Measurements from ENCODE around the gene CALML3.

CALML3 gene

GRCh38 chr10:5490698-5491464 lies 33.9 kb upstream of the CALML3 start:
- in situ Hi-C loops (cut with MboI; ENCODE audit: low sequenced_read_pairs) = no loop called here

- in situ Hi-C loops (cut with MboI; ENCODE audit: low sequenced_read_pairs) = no loop called here
Observed at GRCh38 chr10:5491477-5491876, 33.3 kb upstream of the CALML3 start.

- in situ Hi-C loops (cut with MboI; ENCODE audit: low sequenced_read_pairs) = no loop called here
Observed at GRCh38 chr10:5492322-5492855, 32.4 kb upstream of the CALML3 start.

- in situ Hi-C loops (cut with MboI; ENCODE audit: low sequenced_read_pairs) = no loop called here
Observed at GRCh38 chr10:5492929-5493576, 31.7 kb upstream of the CALML3 start.

GRCh38 chr10:5493691-5494090 lies 31.1 kb upstream of the CALML3 start:
- in situ Hi-C loops (cut with MboI; ENCODE audit: low sequenced_read_pairs) = no loop called here

DNA sequence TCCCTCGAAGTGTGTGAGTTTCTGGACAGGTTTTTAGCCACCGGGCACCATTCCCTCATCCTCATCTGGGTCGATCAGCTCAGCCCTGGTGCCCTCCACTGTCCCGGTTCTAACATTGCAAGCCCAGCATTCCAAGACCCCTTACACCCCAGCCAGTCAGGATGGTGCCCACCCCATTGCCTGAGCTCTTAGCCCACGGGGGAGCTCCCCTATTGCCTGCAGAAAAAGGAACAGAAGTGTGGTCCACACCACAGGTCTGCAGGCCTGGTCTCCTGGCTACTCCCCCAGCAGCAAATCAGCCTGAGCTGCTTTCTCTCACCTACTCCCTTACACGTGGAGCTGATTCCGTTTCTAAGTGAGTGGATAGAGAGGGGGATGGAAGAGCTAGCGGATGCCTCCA lies 30.1 kb upstream of the CALML3 start:
- in situ Hi-C loops (cut with MboI; ENCODE audit: low sequenced_read_pairs) = no loop called here

DNA sequence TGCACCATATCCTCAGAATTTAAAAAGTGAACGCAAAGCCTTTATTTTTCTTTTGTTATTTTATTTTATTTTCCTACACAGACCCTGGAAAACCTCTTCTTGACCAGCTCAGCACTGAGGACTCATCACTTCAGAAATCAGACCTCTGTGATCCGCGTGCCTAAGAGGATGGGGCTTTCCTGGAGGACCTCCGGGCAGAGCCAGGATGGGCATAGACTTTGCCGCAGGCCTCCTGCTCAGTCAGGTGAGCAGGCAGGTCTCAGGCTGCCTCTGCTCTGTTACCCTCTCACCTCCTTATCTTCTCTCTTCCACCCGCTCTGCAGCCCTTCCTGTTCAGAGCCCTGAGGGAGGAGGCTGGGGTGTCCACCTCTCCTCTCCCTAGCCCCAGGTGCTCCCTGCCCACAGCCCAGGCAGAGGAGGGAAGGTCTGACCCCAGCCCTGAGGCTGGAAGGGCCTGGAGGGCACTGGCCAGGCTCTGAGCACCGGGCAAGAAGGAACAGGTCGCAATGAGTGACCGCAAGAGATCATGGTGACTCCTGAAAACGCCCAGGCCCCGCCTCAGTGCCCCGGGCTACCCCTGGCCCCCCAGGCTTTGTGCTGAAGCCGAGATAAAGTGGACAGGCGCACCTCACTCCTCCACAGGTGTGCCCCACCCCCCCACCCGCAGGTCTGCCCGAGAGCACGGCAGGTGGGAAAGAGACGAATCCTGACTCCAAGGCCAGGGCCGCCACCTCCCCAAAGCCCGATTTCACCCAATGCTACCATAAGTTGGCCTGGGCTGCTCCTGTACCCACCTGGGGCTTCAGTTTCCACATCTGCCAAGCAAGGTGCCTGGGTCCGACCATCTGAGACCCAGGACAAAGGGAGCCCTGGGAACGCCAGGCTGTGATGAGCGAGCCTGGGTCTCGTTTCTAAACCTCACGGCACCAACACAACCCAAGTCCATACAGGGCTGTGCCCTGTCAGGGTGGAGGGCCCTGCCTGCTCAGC lies 28.2 kb upstream of the CALML3 start:
- in situ Hi-C loops (cut with MboI; ENCODE audit: low sequenced_read_pairs) = no loop called here

DNA sequence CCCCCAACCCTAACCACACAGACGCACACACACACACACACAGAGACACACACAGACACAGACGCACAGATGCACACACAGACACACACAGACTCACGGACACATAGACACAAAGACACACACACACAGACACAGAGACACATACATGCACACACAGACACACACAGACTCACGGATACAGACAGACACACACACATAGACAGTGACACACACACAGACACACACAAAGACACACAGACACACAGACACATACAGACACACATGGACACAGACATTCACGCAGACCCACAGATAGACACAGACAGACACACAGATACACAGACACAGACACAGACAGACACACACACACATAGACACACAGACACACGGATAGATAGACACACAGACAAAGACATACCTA lies 27.5 kb upstream of the CALML3 start:
- in situ Hi-C loops (cut with MboI; ENCODE audit: low sequenced_read_pairs) = no loop called here

- in situ Hi-C loops (cut with MboI; ENCODE audit: low sequenced_read_pairs) = no loop called here
Observed at GRCh38 chr10:5497948-5498730, 26.6 kb upstream of the CALML3 start.

- in situ Hi-C loops (cut with MboI; ENCODE audit: low sequenced_read_pairs) = no loop called here
Observed at GRCh38 chr10:5498791-5499492, 25.8 kb upstream of the CALML3 start.

DNA sequence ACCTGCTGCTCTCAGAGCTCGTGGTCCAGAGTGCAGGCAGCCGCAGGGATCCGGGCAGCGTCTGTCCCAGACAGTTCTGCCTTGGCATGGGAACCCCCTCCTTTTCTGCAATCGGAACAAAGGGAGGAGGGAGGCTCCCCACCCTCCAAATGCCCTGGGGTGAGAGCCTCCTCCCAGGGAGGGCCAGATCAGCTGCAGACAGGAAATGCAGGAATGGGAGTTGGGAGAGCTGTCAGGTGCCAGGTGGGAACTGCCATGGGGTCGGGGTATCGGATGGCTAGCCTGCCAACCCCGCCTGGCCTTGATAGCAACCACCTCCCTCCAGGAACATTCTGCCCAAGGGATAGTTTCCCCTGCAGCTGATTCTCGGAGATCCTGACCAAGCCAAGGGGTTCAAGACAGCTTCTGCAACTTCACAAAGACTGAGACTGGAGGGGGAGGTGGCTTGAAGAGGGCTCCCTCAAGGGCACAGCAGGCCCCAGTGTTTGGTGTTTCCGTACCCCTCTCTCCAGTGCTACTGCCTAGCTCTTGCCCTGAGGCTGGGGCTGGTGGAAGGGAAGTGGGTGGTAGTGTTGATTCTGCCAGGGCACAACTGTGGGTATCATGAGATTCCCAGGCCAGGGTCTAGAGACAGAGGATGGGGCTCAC lies 25.1 kb upstream of the CALML3 start, which contains the start of gene CALML5:
Gene CALML5, minus strand, starts transcription at position 78 of the 648 bp plus-strand sequence. CDS start 132 bp downstream, outside the sequence.
- in situ Hi-C loops (cut with MboI; ENCODE audit: low sequenced_read_pairs) = no loop called here

DNA sequence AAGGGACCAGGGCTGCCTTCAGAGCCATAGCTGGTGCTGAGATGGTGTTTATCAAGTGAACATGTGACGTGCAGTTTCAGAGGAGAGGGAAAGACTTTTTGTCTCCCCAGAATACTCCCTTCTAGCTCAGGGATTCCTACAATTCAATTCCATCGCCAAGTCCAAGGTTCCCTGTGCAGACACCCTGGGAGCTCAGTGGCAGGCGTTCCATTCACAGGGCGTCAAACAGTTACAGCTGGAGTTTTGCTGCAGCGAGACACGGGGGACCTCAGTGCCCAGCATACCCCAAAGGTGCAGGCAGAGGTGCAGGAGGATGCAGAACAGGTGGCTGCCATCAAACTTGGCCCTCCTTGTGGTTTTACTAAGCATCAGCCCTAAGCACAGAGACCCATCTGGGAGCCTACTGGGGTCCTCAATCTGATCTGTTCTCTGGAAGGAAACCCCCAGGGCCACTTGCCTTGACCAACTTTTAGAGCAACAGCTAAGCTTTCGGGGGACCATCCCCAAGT lies 24.5 kb upstream of the CALML3 start:
- in situ Hi-C loops (cut with MboI; ENCODE audit: low sequenced_read_pairs) = no loop called here

GRCh38 chr10:5500910-5501309 lies 23.9 kb upstream of the CALML3 start:
- in situ Hi-C loops (cut with MboI; ENCODE audit: low sequenced_read_pairs) = no loop called here

- in situ Hi-C loops (cut with MboI; ENCODE audit: low sequenced_read_pairs) = no loop called here
Observed at GRCh38 chr10:5502061-5502521, 22.7 kb upstream of the CALML3 start.

DNA sequence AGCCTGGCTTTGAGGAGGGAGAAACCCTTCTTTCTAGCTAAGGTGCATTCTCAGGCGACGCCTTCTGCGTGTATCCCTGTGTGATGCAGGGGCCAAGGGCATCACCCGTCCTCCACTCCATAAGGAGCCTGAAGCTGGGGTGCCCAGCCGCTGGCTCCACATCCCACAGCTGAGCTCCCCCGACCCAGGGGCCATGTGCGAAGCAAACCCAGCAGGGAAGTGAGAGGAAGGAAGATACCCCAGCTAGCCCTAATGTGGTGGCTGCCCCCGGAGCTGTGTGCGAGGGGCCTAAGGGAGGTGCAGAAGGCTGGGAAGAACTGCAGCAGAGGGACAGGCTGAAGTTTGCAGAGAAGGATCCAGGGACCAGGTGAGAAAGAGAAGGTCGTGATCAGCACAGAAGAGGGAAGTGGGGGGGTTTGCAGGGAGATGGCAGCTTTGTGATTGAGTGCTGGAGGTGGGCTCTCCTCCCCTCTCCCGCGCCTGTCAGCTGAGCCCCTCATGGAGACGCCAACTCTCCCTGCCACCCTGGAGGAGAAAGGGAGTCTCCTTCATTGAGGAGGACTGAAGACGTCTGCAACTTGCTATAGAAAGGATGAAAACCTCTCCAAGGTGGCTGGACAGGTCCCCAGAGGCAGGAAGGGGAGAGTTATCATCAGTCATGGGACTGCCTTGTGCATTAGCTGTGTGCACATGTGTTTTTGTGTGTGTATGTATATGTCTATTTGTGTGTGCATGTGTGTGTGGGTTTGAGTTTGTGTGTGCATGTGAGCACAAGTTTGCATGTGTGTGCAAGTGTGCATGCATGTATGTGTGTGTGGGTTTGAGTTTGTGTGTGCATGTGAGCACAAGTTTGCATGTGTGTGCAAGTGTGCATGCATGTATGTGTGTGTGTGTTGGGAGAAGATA lies 21.9 kb upstream of the CALML3 start:
- in situ Hi-C loops (cut with MboI; ENCODE audit: low sequenced_read_pairs) = no loop called here

GRCh38 chr10:5503477-5503835 lies 21.3 kb upstream of the CALML3 start:
- in situ Hi-C loops (cut with MboI; ENCODE audit: low sequenced_read_pairs) = no loop called here

GRCh38 chr10:5504146-5505072 lies 20.4 kb upstream of the CALML3 start:
- in situ Hi-C loops (cut with MboI; ENCODE audit: low sequenced_read_pairs) = no loop called here
